NT2/D1 (cell line): ENCODE results near the gene CLEC5A.

Experiments used
- SUZ12 ChIP-seq: IDR thresholded peaks from 2 replicates; pipeline ENCODE4 v1.6.1; 2011; ENCODE audit not compliant: insufficient read length, insufficient read depth; ENCODE audit errors: extremely low read depth
- YY1 ChIP-seq: IDR thresholded peaks from 2 replicates; pipeline ENCODE4 v1.6.1; 2011; ENCODE audit not compliant: insufficient read length, insufficient read depth
- ZNF274 ChIP-seq: IDR thresholded peaks from 2 replicates; pipeline ENCODE4 v1.6.1; 2011; ENCODE audit warnings: mild to moderate bottlenecking, low read depth, low read length

DNA sequence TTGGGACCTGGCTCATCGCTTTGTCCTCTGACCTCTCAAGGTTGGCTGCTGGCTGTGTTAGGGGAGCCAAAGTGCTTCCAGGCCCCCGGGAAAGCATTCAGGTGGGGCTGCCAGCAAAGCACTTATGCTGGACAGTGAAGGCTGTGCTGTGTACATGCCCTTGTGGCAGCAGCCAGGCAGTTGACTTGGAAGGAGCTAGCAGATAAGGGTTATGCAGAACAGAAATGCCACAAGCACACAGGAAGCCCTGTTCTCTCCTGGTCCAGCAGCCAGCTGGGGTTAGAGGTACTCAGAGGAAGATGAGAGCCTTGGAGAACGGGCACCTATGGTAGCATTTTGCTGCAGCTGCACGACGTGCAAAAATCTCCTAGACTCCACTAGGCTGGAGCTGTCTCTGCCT, 65.8 kb downstream of the CLEC5A start:
- TF ChIP-seq ZNF274 (no peak), YY1 (no peak), SUZ12 (no peak)
